Neural cell (in vitro differentiated cells): Measurements from ENCODE around the gene CAT.

Experiments used
- CTCF ChIP-seq: fragments of 450-650 bp; IDR thresholded peaks from 2 replicates; pipeline ENCODE4 v1.5.1; 2014; ENCODE audit warnings: antibody characterized with exemption, mild to moderate bottlenecking, moderate library complexity; ENCODE audit not compliant: poor library complexity, severe bottlenecking
- EP300 ChIP-seq: fragments of 450-650 bp; conservative IDR thresholded peaks from 2 replicates; pipeline ENCODE4 v1.6.1; 2014; ENCODE audit warnings: antibody characterized with exemption, mild to moderate bottlenecking, moderate library complexity; ENCODE audit not compliant: poor library complexity, severe bottlenecking
- EZH2 ChIP-seq: fragments of 200-600, 300-800 bp; shearing (Covaris generic), sonication (generic); IDR thresholded peaks from 2 replicates; pipeline ENCODE4 v1.6.1; 2014; ENCODE audit warnings: antibody characterized with exemption, low read length, borderline replicate concordance, mild to moderate bottlenecking; ENCODE audit not compliant: insufficient read depth, poor library complexity, severe bottlenecking
- MXI1 ChIP-seq: fragments of 450-650 bp; conservative IDR thresholded peaks from 2 replicates; pipeline ENCODE4 v1.6.1; 2014; ENCODE audit warnings: antibody characterized with exemption, mild to moderate bottlenecking; ENCODE audit not compliant: poor library complexity, severe bottlenecking
- POLR2AphosphoS5 ChIP-seq: IDR thresholded peaks from 2 replicates; pipeline ENCODE4 v1.6.1; 2012
- RAD21 ChIP-seq: fragments of 450-650 bp; conservative IDR thresholded peaks from 2 replicates; pipeline ENCODE4 v1.6.1; 2014; ENCODE audit warnings: antibody characterized with exemption, mild to moderate bottlenecking, moderate library complexity
- REST ChIP-seq: IDR thresholded peaks from 2 replicates; pipeline ENCODE4 v1.6.1; 2012; ENCODE audit warnings: borderline replicate concordance
- SMC3 ChIP-seq: fragments of 450-650 bp; conservative IDR thresholded peaks from 2 replicates; pipeline ENCODE4 v1.6.1; 2014; ENCODE audit warnings: antibody characterized with exemption, mild to moderate bottlenecking, moderate library complexity; ENCODE audit not compliant: poor library complexity
- TAF1 ChIP-seq: IDR thresholded peaks from 2 replicates; pipeline ENCODE4 v1.6.1; 2012; ENCODE audit warnings: low read depth

DNA sequence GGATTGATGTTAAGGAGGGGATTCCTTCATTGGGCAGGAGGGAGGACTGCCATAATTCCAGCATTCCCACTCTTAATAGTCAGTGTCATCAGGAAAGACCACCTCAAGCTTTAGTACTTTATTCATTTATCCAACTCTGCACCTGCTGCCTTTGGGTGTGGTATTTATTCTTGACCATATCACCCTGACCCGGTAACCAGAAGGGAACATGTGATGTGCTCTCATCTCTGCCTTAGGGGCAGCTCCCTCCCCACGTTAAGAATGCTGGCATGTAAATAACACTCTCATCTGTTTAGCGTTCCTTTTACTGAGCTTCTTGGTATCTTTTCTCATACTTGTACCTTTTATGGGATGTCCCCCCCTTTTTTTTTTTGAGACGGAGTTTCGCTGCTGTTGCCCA is 7.7 kb downstream of the CAT start:
- TF ChIP-seq REST (no peak), CTCF (no peak), MXI1 (no peak), RAD21 (no peak), POLR2AphosphoS5 (no peak), TAF1 (no peak), EZH2 (no peak), EP300 (no peak), SMC3 (no peak)
